GM18511 (cell line): ENCODE results near the gene CMA1.
"Not testable (repeated sequence)": the region's sequence is repeated elsewhere in the genome, so short reads cannot be mapped to it uniquely, and the experiment has no call there.

Experiments used
- ATAC-seq: cut with Tn5 transposase; IDR thresholded peaks from one replicate; pipeline ENCODE4 v1.9.1; 2021; ENCODE audit warnings: mild to moderate bottlenecking, moderate library complexity; ENCODE audit not compliant: unreplicated experiment

Gene CMA1

GRCh38 chr14:24470450-24470849 is 37.6 kb downstream of the CMA1 start:
- not testable (repeated sequence) for ATAC-seq

- ATAC-seq = no peak
Measured at GRCh38 chr14:24465805-24466204, 42.3 kb downstream of the CMA1 start.

- no peak for ATAC-seq
Measured at GRCh38 chr14:24465368-24465767, 42.7 kb downstream of the CMA1 start.

DNA sequence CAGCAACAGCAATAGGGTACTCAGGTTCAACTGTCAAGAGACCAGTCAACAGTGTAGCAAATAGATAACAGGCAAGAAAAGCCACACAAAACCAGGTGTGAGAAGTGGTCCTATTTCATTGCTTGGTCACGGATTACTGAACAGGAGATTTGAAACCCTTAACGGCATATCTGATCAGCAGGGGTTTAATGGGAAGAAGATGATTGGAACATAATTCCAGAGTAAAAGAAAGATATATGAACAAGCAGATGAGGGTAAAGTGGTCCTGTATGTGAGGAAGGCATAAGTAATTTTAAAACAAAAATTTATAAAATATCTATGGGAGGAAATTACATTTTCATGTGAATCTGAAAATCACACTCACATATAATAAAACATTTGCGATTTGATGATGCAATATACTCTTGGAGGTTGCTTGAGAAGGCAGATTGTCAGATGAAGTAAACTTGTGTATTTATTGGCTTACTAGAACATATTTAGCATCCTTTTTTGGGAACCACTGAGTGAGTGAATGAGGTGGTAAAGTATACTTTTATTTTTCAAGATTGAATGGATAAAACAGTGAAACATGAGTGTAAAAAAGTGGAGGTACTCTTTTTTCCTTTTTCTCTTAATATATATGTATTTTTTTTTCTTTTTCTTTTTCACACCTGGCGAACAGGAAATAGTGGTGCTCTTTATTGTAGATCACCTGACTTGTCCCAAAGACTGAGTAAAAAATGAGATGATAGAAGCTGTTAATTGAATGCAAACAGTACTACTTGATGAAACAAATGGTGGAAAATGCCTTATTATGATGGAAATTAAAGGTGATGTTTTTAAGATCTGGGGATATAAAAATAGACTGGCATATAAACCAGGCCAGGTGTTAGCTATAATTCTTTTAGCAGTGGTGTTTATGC is 43.9 kb downstream of the CMA1 start:
- ATAC-seq = no peak

- ATAC-seq = peak; percentile 67
Measured at GRCh38 chr14:24463017-24463883, 44.8 kb downstream of the CMA1 start.

DNA sequence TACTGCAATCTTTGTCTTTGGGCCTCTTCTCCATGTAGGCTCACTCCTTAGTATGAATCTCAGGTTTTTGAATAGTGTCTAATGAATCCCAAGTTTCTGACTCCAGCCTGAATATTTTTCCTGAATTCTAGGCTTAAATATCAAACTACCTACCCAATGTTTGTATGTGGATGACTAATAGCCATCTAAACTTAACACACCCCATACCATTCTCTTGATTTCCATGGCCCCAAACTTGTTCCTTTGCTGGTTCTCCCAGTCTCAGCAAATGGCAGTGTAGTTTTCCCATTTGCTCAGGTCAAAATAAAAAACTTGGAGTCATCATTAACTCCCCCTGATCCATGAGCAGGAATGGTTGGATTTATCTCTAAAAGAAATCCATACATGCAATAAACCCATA is 46.7 kb downstream of the CMA1 start:
- no peak for ATAC-seq

DNA sequence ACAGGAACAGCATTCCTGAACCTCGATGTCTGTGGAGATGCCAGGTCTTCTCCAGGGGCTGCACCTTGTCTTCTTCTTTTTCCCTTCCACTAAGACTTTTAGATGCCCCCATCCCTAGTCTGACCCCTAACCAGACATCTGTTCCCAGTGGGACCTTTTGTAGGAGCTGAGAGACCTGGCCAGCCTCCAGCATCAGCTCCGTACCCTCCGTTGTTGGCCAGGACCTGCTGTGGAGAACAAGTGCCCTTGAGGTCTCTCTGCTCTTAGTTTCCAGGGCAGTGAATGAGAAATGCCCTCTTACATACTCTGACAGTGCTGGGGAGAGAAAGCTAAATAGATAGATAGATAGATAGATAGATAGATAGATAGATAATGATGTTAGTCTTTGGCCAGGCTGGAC is 48.7 kb downstream of the CMA1 start:
- ATAC-seq = no peak

- ATAC-seq = no peak
Measured at GRCh38 chr14:24458736-24459135, 49.3 kb downstream of the CMA1 start.

- ATAC-seq = no peak
Measured at GRCh38 chr14:24456980-24457379, 51.1 kb downstream of the CMA1 start.
